Stomach (tissue), 4 donors: ENCODE results near the gene RHOH.

Source experiments
- CTCF ChIP-seq, 7 experiments: fragments of 450-650 bp in 4 of 7; fragments of 200-600 bp in 3 of 7; sonication (generic) in 3 of 7; IDR thresholded peaks; one replicate each; pipeline ENCODE4 v1.5.1; 2016 to 2019; ENCODE audit warnings: antibody characterized with exemption in 7 of 7, control low read depth in 2 of 7, mild to moderate bottlenecking in 1 of 7
- EP300 ChIP-seq: sonication (generic); formaldehyde crosslinking; IDR thresholded peaks from one replicate; pipeline ENCODE4 v1.6.1; 2017; ENCODE audit warnings: antibody characterized with exemption
- POLR2A ChIP-seq, 4 donors: fragments of 450-650 bp; IDR thresholded peaks; one replicate each; pipeline ENCODE4 v1.6.1; 2016; ENCODE audit warnings: antibody characterized with exemption in 4 of 4, control low read depth in 2 of 4, mild to moderate bottlenecking in 1 of 4, moderate library complexity in 1 of 4

GRCh38 chr4:40283413-40283812 is 86.6 kb downstream of the RHOH start:
- no peak for TF ChIP-seq CTCF (IDR thresholded peaks at IDR 0.05)
- TF ChIP-seq EP300 = no peak
- TF ChIP-seq POLR2A (IDR thresholded peaks at IDR 0.05) = no peak
